Panc1 (cell line): ENCODE measurements around the gene EIF4E2. TPM values are rescaled to one million over a fixed set of nuclear protein-coding genes. Genes with fewer than 3 reads are reported as not detected.

Experiments
- ATAC-seq: fragments of 200-7000 bp; cut with Tn5 transposase; 2 replicates; pipeline ENCODE4 v1.9.1; 2020; ENCODE audit warnings: mild to moderate bottlenecking, moderate library complexity
- BruUV-seq: library from RNA; stranded (reverse); fragments of 400-500 nt; replicated peaks from 2 replicates; lab custom pipeline; 2021; lab: Mats Ljungman, UMichigan
- CTCF ChIA-PET: fragments of 300-600 bp; sonication (Branson Sonifier 250); formaldehyde crosslinking; loops from one replicate; lab custom pipeline; 2022; ENCODE audit warnings: antibody characterized with exemption; lab: Charles Lee
- POLR2A ChIA-PET: fragments of 300-600 bp; sonication (Branson Sonifier 250); formaldehyde crosslinking; loops from one replicate; lab custom pipeline; 2022; ENCODE audit warnings: antibody characterized with exemption; lab: Charles Lee
- DNase-seq: peaks from one replicate; pipeline ENCODE4 v3.0.0-alpha.2; 2010; ENCODE audit warnings: low read depth, low spot score
- H3K27ac ChIP-seq: 2 replicates; pipeline ENCODE4 v1.5.1; 2011; ENCODE audit warnings: mild to moderate bottlenecking, low read length, inconsistent platforms
- H3K27me3 ChIP-seq: fragments of 200-500 bp; sonication (Bioruptor generic); 2 replicates; pipeline ENCODE4 v1.6.0; 2014; ENCODE audit warnings: low read length, inconsistent platforms; ENCODE audit not compliant: control insufficient read depth, insufficient read depth
- H3K36me3 ChIP-seq: fragments of 200-500 bp; sonication (Bioruptor generic); 2 replicates; pipeline ENCODE4 v1.5.1; 2014; ENCODE audit warnings: inconsistent platforms, mild to moderate bottlenecking, low read length, moderate library complexity; ENCODE audit not compliant: control insufficient read depth, insufficient read depth
- H3K4me1 ChIP-seq: 2 replicates; pipeline ENCODE4 v1.5.1; 2011; ENCODE audit warnings: inconsistent platforms, mild to moderate bottlenecking, low read length, moderate library complexity; ENCODE audit not compliant: control insufficient read depth, insufficient read depth
- H3K4me3 ChIP-seq, 2 experiments: 2 replicates each; pipeline ENCODE4 v1.5.1; 2011 to 2012; ENCODE audit warnings: low read depth in 2 of 2, low read length in 2 of 2, mild to moderate bottlenecking in 2 of 2, inconsistent platforms in 1 of 2, moderate library complexity in 1 of 2
- H3K9me3 ChIP-seq: fragments of 200-500 bp; sonication (Bioruptor generic); 2 replicates; pipeline ENCODE4 v1.5.1; 2014; ENCODE audit warnings: low read depth, mild to moderate bottlenecking, inconsistent platforms, low read length, moderate library complexity; ENCODE audit not compliant: control insufficient read depth, insufficient read depth
- CTCF ChIP-seq: fragments of 450-650 bp; IDR thresholded peaks from 2 replicates; pipeline ENCODE4 v1.5.1; 2017; ENCODE audit warnings: mild to moderate bottlenecking
- POLR2AphosphoS5 ChIP-seq: IDR thresholded peaks from 2 replicates; pipeline ENCODE4 v1.6.1; 2012; ENCODE audit warnings: mild to moderate bottlenecking, low read depth, low read length, moderate library complexity
- REST ChIP-seq, 2 experiments: IDR thresholded peaks; 2 replicates each; pipeline ENCODE4 v1.6.1; 2011 to 2012; ENCODE audit warnings: low read depth in 2 of 2, control low read depth in 1 of 2, low read length in 1 of 2, mild to moderate bottlenecking in 1 of 2, moderate library complexity in 1 of 2; ENCODE audit not compliant: insufficient read depth in 1 of 2
- SIN3A ChIP-seq: IDR thresholded peaks from 2 replicates; pipeline ENCODE4 v1.6.1; 2012; ENCODE audit warnings: low read depth, mild to moderate bottlenecking, low read length, moderate library complexity, borderline replicate concordance; ENCODE audit not compliant: insufficient read depth
- TCF7L2 ChIP-seq: IDR thresholded peaks from 2 replicates; pipeline ENCODE4 v1.6.1; 2011; ENCODE audit warnings: mild to moderate bottlenecking, low read depth, low read length, inconsistent platforms
- in situ Hi-C: cut with HindIII; loops from 2 replicates; pipeline ENCODE4 v1.10.0; 2016; ENCODE audit warnings: low sequenced_read_pairs, low pct_unique_long_range_greater_than_20kb
- intact Hi-C: fragments of 100-400 bp; cut with micrococcal nuclease; formaldehyde crosslinking; loops from one replicate; pipeline ENCODE4 v1.10.0; 2022; ENCODE audit not compliant: unreplicated experiment
- total RNA-seq: library from RNA; stranded (reverse); gene quantifications from one replicate; pipeline ENCODE4 v1.2.1, GENCODE V29; 2021; ENCODE audit not compliant: unreplicated experiment

EIF4E2 gene
- total RNA-seq, 1 experiment from 2014 or later = 84.0 TPM

- in situ Hi-C loops = no loop called here
These were observed 14.5 kb upstream of the EIF4E2 start for GRCh38 chr2:232535761-232536530.

GRCh38 chr2:232537079-232537478 is 13.4 kb upstream of the EIF4E2 start:
- ATAC-seq = no peak
- in situ Hi-C loops = no loop called here
- BruUV-seq = no TSS peak
- no peak overlapping the region for H3K4me3 ChIP-seq
- CTCF ChIA-PET = no interaction called here
- no peaks in the 10 kb centered on the region for H3K4me1 ChIP-seq
- DNase-seq = no peak
- intact Hi-C loops = no loop called here
- H3K27me3 ChIP-seq = no peaks in the 10 kb centered on the region
- TF ChIP-seq TCF7L2 = no peak
- no peak for TF ChIP-seq SIN3A
- no peak for TF ChIP-seq REST (IDR thresholded peaks at IDR 0.05; ENCODE audit: insufficient read depth in 1 of 2, low read depth in 2 of 2, low read length in 1 of 2)
- no peak for TF ChIP-seq CTCF
- no peak overlapping the region for H3K27ac ChIP-seq
- POLR2A ChIA-PET = interaction anchor here (0.6 kb wide), 1 partner anchor 26 kb away, joined by 4 read pairs; no protein-coding TSS in a partner anchor
- no peaks in the 10 kb centered on the region; the same call in 1 of the 2 replicates for H3K9me3 ChIP-seq
- no peaks in the 10 kb centered on the region for H3K36me3 ChIP-seq

More at GRCh38 chr2:232535761-232536530, 14.5 kb upstream of the EIF4E2 start:
- Histone ChIP-seq H3K9me3 (no peaks in the 10 kb centered on the region; the same call in 1 of the 2 replicates), H3K27ac (no peak overlapping the region), H3K36me3 (no peaks in the 10 kb centered on the region), H3K27me3 (no peaks in the 10 kb centered on the region), H3K4me3 (no peak overlapping the region), H3K4me1 (no peaks in the 10 kb centered on the region)
- ChIA-PET POLR2A (no interaction called here), CTCF (no interaction called here)
- TF ChIP-seq POLR2AphosphoS5 (no peak), SIN3A (no peak), CTCF (no peak), TCF7L2 (no peak), REST (IDR thresholded peaks at IDR 0.05; ENCODE audit: insufficient read depth in 1 of 2, low read depth in 2 of 2, low read length in 1 of 2) (no peak)
- BruUV-seq = no TSS peak
- DNase-seq (no peak), ATAC-seq (no peak)
- intact Hi-C loops = no loop called here
